Stimulated activated CD4-positive, alpha-beta T cell treated with anti-CD3 and anti-CD28 coated beads, Interleukin-1b, Interleukin-23, amount 100 ng/mL, for 4 hours (primary cell): ENCODE results near the gene PLK3.
A peak's percentile ranks its signal among the peaks of the same experiment; 100 is the strongest.
"Not testable (repeated sequence)": the region's sequence is repeated elsewhere in the genome, so short reads cannot be mapped to it uniquely, and the experiment has no call there.

Source experiments
- DNase-seq, 2 donors: peaks; one replicate each; pipeline ENCODE4 v3.0.0-alpha.2; 2020; ENCODE audit warnings: low read depth in 2 of 2

PLK3 gene

DNA sequence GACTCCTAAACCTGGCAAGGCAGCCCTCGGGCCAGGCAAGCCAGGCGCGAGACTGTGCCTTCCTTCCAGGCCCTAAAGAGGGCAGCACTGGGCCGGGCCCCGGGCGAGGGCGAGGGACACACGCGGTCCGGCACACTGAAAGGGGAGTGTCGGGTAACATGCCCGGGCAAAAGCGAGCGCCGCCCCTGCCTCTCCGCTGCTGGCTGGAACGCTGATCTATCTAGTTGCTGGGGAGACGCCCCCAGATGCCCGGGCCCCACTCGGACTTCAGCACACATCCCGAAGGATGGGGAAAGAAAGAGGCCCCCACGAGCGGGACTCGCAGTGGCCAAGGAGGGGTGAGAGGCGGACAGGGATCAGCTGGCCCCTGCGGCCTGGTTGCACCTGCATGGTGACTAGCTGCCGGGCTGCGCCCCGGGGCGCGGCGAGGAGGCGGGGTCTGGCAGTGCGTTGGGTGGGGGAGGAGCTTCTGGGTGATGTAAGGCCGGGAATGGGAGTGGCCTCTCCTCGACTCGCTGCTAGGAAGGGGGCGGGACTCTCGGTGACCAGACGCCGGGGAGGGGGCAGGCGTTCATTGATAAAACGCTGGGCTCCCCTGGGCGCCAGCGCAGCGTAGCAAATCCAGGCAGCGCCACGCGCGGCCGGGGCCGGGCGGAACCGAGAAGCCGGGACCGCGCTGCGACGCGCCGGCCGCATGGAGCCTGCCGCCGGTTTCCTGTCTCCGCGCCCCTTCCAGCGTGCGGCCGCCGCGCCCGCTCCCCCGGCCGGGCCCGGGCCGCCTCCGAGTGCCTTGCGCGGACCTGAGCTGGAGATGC lies at the start of gene PLK3:
Gene PLK3, plus strand, starts transcription at position 608 of the 815 bp plus-strand sequence. Its CDS starts 87 bp downstream, at position 695.
- peak; percentile 94 to 98 for DNase-seq

GRCh38 chr1:44757420-44757819 lies 42.8 kb upstream of the PLK3 start:
- DNase-seq, result no peak

GRCh38 chr1:44759077-44759476 lies 41.1 kb upstream of the PLK3 start:
- no peak for DNase-seq

GRCh38 chr1:44760876-44761275 lies 39.3 kb upstream of the PLK3 start:
- DNase-seq, result no peak

- not testable (repeated sequence) for DNase-seq
Measured at GRCh38 chr1:44766421-44766820, 33.8 kb upstream of the PLK3 start.

DNA sequence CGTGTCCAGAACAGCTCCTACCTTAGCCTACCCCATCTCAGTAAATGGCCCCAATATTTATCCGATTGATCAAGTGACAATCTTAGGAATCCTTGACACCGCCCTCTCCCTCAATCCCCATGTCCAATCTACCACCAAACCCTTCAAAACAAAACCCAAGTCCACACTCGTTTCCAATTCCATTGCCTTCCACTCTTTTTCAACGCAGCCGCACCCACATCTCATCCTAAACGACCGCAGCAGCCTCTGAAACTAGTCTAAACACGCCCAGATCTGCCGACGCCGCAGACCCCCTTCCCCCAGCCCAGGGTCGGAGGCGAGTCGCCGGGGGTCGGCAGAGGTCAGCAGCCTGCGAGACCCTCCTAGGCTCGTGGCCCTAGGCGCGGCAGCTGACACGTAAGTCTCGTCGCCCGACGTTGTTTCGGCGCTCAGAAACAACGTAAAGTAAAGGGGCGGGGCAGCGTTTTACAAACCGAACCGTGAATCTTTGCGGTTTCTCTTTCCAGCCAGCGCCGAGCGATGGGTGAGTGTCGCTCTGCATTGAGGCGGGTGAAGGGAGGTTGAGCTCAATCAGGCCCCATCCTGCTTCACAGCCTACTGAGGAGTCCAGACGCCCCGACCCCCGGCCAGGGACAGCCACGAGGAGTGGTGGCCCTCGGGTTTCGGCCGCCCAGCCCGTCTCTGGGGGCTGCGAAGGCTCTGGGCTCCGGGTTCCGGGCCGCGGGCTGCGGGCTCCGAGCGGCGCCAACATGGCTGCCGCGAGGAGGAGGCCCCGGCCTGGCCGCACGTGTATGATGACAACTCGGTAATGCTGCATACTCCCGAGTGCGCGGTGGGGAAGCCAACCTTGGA lies 24.9 kb upstream of the PLK3 start, which contains the start of gene RPS8:
Gene RPS8, plus strand, starts transcription at position 463 of the 852 bp plus-strand sequence. Its CDS starts 57 bp downstream, at position 520.
- peak; percentile 76 to 87 for DNase-seq

- DNase-seq, result peak in 1 of 2 donors; percentile 28
Measured at GRCh38 chr1:44775930-44776729, 24.0 kb upstream of the PLK3 start.

GRCh38 chr1:44776730-44777068 lies 23.5 kb upstream of the PLK3 start:
- no peak for DNase-seq

DNA sequence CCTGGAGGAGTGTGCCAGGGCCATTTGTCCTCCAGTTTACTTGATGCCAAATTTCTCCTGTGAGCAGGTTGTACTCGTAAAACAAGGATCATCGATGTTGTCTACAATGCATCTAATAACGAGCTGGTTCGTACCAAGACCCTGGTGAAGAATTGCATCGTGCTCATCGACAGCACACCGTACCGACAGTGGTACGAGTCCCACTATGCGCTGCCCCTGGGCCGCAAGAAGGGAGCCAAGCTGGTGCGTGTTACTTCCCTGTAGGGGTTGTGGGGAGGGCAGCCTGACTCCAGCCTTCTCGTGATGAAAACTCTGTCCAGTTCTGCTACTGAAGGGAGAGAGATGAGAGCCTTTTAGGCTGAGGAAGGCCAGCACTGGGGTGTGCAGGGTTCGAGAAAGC lies 22.6 kb upstream of the PLK3 start:
- DNase-seq, result no peak

- no peak for DNase-seq
Measured at GRCh38 chr1:44777969-44778635, 22.1 kb upstream of the PLK3 start.

DNA sequence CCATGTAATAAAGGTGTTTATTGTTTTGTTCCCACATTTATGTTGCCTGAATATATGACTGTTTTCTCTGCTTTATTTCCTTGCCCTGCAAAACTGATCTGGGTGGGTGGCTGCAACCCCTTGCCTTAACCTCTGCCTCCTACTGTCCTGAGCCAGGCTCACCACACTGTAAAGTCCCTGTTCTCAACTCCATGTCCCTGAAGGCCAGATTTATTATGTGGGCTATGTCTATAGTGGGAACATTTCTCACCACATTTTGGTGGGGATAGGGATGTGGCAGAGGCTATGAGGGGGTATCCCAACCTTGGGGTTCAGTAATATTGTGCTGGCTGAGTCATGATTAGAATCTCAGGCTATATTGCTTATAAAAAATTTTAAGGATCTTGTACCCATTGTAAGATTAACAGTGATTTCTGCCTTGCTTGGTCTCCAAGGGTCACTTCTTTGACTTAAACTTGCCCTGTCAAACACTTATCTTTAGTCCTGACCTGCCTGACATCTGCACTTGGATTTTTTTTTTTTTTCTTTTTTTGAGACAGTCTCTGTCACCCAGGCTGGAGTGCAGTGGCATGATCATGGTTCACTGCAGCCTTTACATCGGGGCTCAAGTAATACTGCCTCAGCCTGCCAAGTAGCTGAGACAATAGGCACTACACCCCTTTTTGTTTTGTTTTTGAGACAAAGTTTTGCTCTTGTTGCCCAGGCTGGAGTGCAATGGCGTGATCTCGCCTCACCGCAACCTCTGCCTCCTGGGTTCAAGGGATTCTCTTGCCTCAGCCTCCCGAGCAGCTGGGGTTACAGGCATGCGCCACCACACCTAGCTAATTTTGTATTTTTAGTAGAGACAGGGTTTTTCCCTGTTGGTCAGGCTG lies 21.2 kb upstream of the PLK3 start:
- DNase-seq, result no peak

DNA sequence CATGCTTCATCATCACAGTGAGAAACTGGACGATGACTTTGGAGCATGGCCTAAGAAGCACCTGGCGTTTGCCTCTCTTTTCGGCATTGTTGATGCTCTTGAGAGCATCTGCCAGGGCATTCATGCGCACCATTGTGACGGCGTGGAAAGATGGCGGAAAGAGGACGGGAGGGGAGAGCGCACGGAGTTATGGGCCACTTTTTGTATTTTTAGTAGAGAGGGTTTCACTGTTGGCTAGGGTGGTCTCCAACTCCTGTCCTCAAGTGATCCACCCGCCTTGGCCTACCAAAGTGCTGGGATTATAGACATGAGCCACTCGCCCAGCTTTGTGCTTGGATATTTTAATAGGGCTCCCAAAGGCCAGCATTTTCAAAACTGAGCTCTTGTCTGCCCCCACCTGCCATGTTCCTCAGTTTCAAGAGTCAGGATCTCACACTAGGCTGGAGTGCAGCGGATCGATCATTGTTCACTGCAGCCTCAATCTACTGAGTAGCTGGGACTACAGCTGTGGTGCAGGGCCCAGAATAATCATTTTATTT lies 19.5 kb upstream of the PLK3 start:
- DNase-seq, result no peak

- no peak for DNase-seq
Measured at GRCh38 chr1:44783697-44784093, 16.5 kb upstream of the PLK3 start.

GRCh38 chr1:44784094-44785028 lies 15.8 kb upstream of the PLK3 start:
- DNase-seq, result peak in 1 of 2 donors; percentile 34

GRCh38 chr1:44785029-44785380 lies 15.2 kb upstream of the PLK3 start:
- DNase-seq, result no peak

DNA sequence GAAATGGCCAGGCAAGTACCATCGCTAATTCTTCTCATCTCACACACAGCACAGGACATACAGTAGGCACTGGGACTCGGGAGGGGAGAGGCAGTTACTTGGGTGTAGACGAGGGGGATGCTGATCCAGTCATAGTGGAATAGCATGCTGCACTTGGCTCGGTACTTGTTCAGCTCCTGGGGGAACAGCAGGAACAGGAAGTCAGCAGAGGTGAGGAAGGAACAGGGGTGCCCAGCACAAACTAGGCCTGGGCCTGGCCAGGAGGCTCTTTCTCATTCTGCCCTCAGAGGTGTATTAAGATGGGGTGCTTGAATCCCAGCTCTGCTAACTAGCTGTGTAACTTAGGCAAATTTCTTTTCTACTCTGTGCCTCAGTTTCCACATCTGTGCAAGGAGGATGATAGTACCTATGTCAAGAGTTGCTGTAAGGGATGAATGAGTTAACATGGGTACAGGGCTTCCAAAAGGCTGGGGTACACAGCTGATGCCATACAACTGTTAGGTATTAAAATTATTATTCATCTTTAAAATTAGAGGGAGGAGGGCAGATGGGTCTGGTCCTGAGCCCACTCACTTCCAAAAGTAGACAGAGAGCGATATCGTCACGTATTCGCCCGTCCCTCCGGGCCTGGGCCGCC lies 14.6 kb upstream of the PLK3 start:
- no peak for DNase-seq

- DNase-seq, result peak; percentile 73 to 82
Measured at GRCh38 chr1:44786138-44786840, 13.9 kb upstream of the PLK3 start.

- DNase-seq, result no peak
Measured at GRCh38 chr1:44786841-44787426, 13.2 kb upstream of the PLK3 start.
